GM12891 (cell line): ENCODE results near the gene SHFL.

ENCODE experiments used
- PAX5 ChIP-seq: IDR thresholded peaks from 2 replicates; pipeline ENCODE4 v1.6.1; 2011; ENCODE audit warnings: low read length, moderate library complexity, mild to moderate bottlenecking; ENCODE audit not compliant: insufficient read depth, severe bottlenecking
- POLR2A ChIP-seq: IDR thresholded peaks from 2 replicates; pipeline ENCODE4 v1.6.1; 2011; ENCODE audit warnings: low read depth, low read length, control low read depth
- POLR2AphosphoS5 ChIP-seq: IDR thresholded peaks from 2 replicates; pipeline ENCODE4 v1.6.1; 2011; ENCODE audit warnings: low read depth, low read length, control low read depth
- SPI1 ChIP-seq: IDR thresholded peaks from 2 replicates; pipeline ENCODE4 v1.6.1; 2011; ENCODE audit warnings: low read depth, low read length, control low read depth
- TAF1 ChIP-seq: IDR thresholded peaks from 2 replicates; pipeline ENCODE4 v1.6.1; 2011; ENCODE audit warnings: low read depth, low read length, control low read depth

DNA sequence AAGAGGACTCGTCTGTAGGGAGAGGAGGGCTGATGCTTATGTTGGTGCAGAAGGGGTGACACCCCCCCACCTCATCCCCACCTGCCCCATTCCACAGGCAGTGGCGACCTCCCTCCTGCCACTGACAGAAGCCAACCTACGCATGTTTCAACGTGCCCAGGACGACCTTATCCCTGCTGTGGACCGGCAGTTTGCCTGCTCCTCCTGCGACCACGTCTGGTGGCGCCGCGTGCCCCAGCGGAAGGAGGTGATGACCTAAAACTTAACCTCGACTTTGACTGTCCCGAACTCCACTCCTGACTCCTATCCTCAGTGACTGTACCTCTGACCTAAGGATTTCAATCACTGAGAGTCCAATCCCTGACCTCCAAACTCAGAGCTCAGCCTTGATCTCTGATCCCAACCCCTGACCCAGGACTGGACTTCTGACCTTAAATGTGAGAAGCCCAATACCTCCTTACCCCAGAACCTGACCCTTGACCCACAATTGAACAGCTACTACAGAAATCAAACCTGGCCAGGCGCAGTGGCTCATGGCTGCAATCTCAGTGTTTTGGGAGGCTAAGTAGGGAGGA is 3.8 kb downstream of the SHFL start:
- TF ChIP-seq POLR2A (no peak), POLR2AphosphoS5 (no peak), TAF1 (no peak), SPI1 (no peak), PAX5 (no peak)
